Measurements from ENCODE around the gene CASP10.
A peak's percentile ranks its signal among the peaks of the same experiment; 100 is the strongest.

The CASP10 gene

GRCh38 chr2:201260302-201260800, 77.4 kb downstream of the CASP10 start, which contains the start of gene CASP8:
Gene CASP8, plus strand, starts transcription at chr2:201260536. Its CDS starts 5,951 bp downstream, at chr2:201266487.
- peak; percentile 47 for DNase-seq (ENCODE audit: low read depth)

GRCh38 chr2:201261471-201261870, 78.5 kb downstream of the CASP10 start:
- DNase-seq (ENCODE audit: low read depth) = peak; percentile 41

GRCh38 chr2:201261906-201262305, 79.0 kb downstream of the CASP10 start:
- DNase-seq (ENCODE audit: low read depth) = no peak

- DNase-seq (ENCODE audit: low read depth) = no peak
These were observed 79.8 kb downstream of the CASP10 start for GRCh38 chr2:201262718-201263117.

GRCh38 chr2:201263779-201264178, 80.8 kb downstream of the CASP10 start:
- DNase-seq (ENCODE audit: low read depth) = no peak

- no peak for DNase-seq (ENCODE audit: low read depth)
These were observed 81.7 kb downstream of the CASP10 start for GRCh38 chr2:201264472-201265173.

GRCh38 chr2:201266629-201267028, 83.7 kb downstream of the CASP10 start:
- no peak for DNase-seq (ENCODE audit: low read depth)

- DNase-seq (ENCODE audit: low read depth) = no peak
These were observed 84.5 kb downstream of the CASP10 start for GRCh38 chr2:201267278-201268030.

GRCh38 chr2:201269764-201270163, 86.8 kb downstream of the CASP10 start:
- DNase-seq (ENCODE audit: low read depth) = no peak

GRCh38 chr2:201270293-201271001, 87.5 kb downstream of the CASP10 start:
- no peak for DNase-seq (ENCODE audit: low read depth)

- no peak for DNase-seq (ENCODE audit: low read depth)
These were observed 89.0 kb downstream of the CASP10 start for GRCh38 chr2:201271917-201272316.

- no peak for DNase-seq (ENCODE audit: low read depth)
These were observed 90.5 kb downstream of the CASP10 start for GRCh38 chr2:201273330-201273983.

- DNase-seq (ENCODE audit: low read depth) = no peak
These were observed 92.1 kb downstream of the CASP10 start for GRCh38 chr2:201275069-201275468.

GRCh38 chr2:201275990-201276389, 93.0 kb downstream of the CASP10 start:
- no peak for DNase-seq (ENCODE audit: low read depth)

GRCh38 chr2:201276511-201276910, 93.6 kb downstream of the CASP10 start:
- DNase-seq (ENCODE audit: low read depth) = no peak

Measured in activated T-cell treated with anti-CD3 and anti-CD28 coated beads for 48 hours (primary cell).